A673 (cell line): ENCODE measurements around the gene CNPY1. TPM values are rescaled to one million over a fixed set of nuclear protein-coding genes. Genes with fewer than 3 reads are reported as not detected.

ENCODE experiments used
- BruUV-seq: library from RNA; stranded (reverse); fragments of 400-500 nt; replicated peaks from 2 replicates; lab custom pipeline; 2021; lab: Mats Ljungman, UMichigan
- CTCF ChIA-PET: fragments of 300-600 bp; sonication (Branson Sonifier 250); formaldehyde crosslinking; loops from one replicate; lab custom pipeline; 2022; ENCODE audit warnings: antibody characterized with exemption; lab: Charles Lee
- POLR2A ChIA-PET: fragments of 300-600 bp; sonication (Branson Sonifier 250); formaldehyde crosslinking; loops from one replicate; lab custom pipeline; 2022; ENCODE audit warnings: antibody characterized with exemption; ENCODE audit not compliant: low non-redundant PET; lab: Charles Lee
- DNase-seq: peaks from one replicate; pipeline ENCODE4 v3.0.0-alpha.2; 2015; ENCODE audit warnings: low spot score
- H3K27ac ChIP-seq: fragments of 200-600 bp; sonication (generic); 2 replicates; pipeline ENCODE4 v1.5.1; 2016; ENCODE audit warnings: mixed run types, low read depth, mild to moderate bottlenecking, mixed read lengths, antibody characterized with exemption, low read length; ENCODE audit not compliant: poor library complexity, severe bottlenecking
- H3K27me3 ChIP-seq: fragments of 200-600 bp; sonication (generic); replicated peaks from 2 replicates; pipeline ENCODE4 v1.6.1; 2017; ENCODE audit warnings: mixed run types, low read depth, mild to moderate bottlenecking, mixed read lengths, antibody characterized with exemption, low read length; ENCODE audit not compliant: insufficient read depth, poor library complexity
- H3K36me3 ChIP-seq: fragments of 200-600 bp; sonication (generic); 2 replicates; pipeline ENCODE4 v1.6.1; 2016; ENCODE audit warnings: mixed run types, mild to moderate bottlenecking, mixed read lengths, antibody characterized with exemption, low read length; ENCODE audit not compliant: insufficient read depth, poor library complexity, severe bottlenecking
- H3K4me1 ChIP-seq: fragments of 200-600 bp; sonication (generic); 2 replicates; pipeline ENCODE4 v1.6.1; 2017; ENCODE audit warnings: mixed run types, mild to moderate bottlenecking, mixed read lengths, antibody characterized with exemption, low read length; ENCODE audit not compliant: insufficient read depth, poor library complexity, severe bottlenecking
- H3K4me3 ChIP-seq: fragments of 200-600 bp; sonication (generic); 2 replicates; pipeline ENCODE4 v1.5.1; 2016; ENCODE audit warnings: low read depth, mixed run types, mild to moderate bottlenecking, mixed read lengths, low read length; ENCODE audit not compliant: poor library complexity, severe bottlenecking
- H3K9me3 ChIP-seq: fragments of 200-600 bp; sonication (generic); 2 replicates; pipeline ENCODE4 v1.6.1; 2016; ENCODE audit warnings: mixed run types, low read depth, mild to moderate bottlenecking, mixed read lengths, antibody characterized with exemption, low read length; ENCODE audit not compliant: poor library complexity, severe bottlenecking
- CTCF ChIP-seq: fragments of 300-800, 200-600 bp; sonication (generic); conservative IDR thresholded peaks from 2 replicates; pipeline ENCODE4 v1.5.1; 2017; ENCODE audit warnings: low read depth, mild to moderate bottlenecking, antibody characterized with exemption, low read length, moderate library complexity, mixed read lengths
- EZH2 ChIP-seq: fragments of 200-600 bp; sonication (generic); IDR thresholded peaks from 2 replicates; pipeline ENCODE4 v1.6.1; 2017; ENCODE audit warnings: borderline replicate concordance, low read depth, mild to moderate bottlenecking, mixed read lengths, antibody characterized with exemption, low read length; ENCODE audit not compliant: poor library complexity, severe bottlenecking
- intact Hi-C: fragments of 100-400 bp; cut with micrococcal nuclease; formaldehyde crosslinking; loops from one replicate; pipeline ENCODE4 v1.10.0; 2022; ENCODE audit not compliant: unreplicated experiment
- total RNA-seq: library from RNA; stranded (reverse); gene quantifications from 2 replicates; pipeline ENCODE4 v1.2.3, GENCODE V29; 2021

Gene CNPY1
- total RNA-seq, 1 experiment from 2014 or later: not detected

- H3K27ac ChIP-seq: no peak overlapping the region
- TF ChIP-seq CTCF (no peak), EZH2 (no peak)
- DNase-seq: no peak
- BruUV-seq: no TSS peak
- no peaks in the 10 kb centered on the region for H3K36me3 ChIP-seq
- intact Hi-C loops: loop anchor here (10.0 kb wide), 1 partner anchor 612 kb away; no protein-coding TSS in a partner anchor
- H3K27me3 ChIP-seq: peaks cover 63% of the 10 kb centered on the region
- ChIA-PET POLR2A (no interaction called here), CTCF (no interaction called here)
- H3K9me3 ChIP-seq: no peaks in the 10 kb centered on the region
- H3K4me1 ChIP-seq: peaks cover 14% of the 10 kb centered on the region
- H3K4me3 ChIP-seq: no peak overlapping the region
These were observed 9.9 kb downstream of the CNPY1 start for GRCh38 chr7:155536451-155536850.

GRCh38 chr7:155534691-155535090, 11.7 kb downstream of the CNPY1 start:
- CTCF ChIA-PET: interaction anchor here (1.1 kb wide), 1 partner anchor 23 kb away, joined by 4 read pairs; no protein-coding TSS in a partner anchor
- BruUV-seq: no TSS peak
- no peaks in the 10 kb centered on the region for H3K9me3 ChIP-seq
- intact Hi-C loops: loop anchor here (1.0 to 10.0 kb wide), 2 partner anchors 154 to 610 kb away; no protein-coding TSS in a partner anchor
- H3K4me3 ChIP-seq: no peak overlapping the region
- peaks cover 14% of the 10 kb centered on the region for H3K4me1 ChIP-seq
- no peak for DNase-seq
- H3K36me3 ChIP-seq: no peaks in the 10 kb centered on the region
- TF ChIP-seq EZH2 (no peak), CTCF (no peak)
- H3K27ac ChIP-seq: no peak overlapping the region
- POLR2A ChIA-PET: no interaction called here
- peaks cover 66% of the 10 kb centered on the region for H3K27me3 ChIP-seq

GRCh38 chr7:155533827-155534690, 12.3 kb downstream of the CNPY1 start:
- DNase-seq: peak; percentile 63
- Histone ChIP-seq H3K36me3 (no peaks in the 10 kb centered on the region), H3K27ac (no peak overlapping the region), H3K4me1 (peaks cover 14% of the 10 kb centered on the region), H3K4me3 (peak overlapping the region; percentile 32), H3K27me3 (peaks cover 66% of the 10 kb centered on the region), H3K9me3 (no peaks in the 10 kb centered on the region)
- peak; percentile 67 for TF ChIP-seq CTCF
- no peak for TF ChIP-seq EZH2
- BruUV-seq: no TSS peak
- ChIA-PET POLR2A (no interaction called here), CTCF (interaction anchor here (1.1 kb wide), 1 partner anchor 23 kb away, joined by 4 read pairs; no protein-coding TSS in a partner anchor)
- intact Hi-C loops: loop anchor here (1.0 to 10.0 kb wide), 2 partner anchors 154 to 609 kb away; no protein-coding TSS in a partner anchor
